Esophagus squamous epithelium (tissue), 4 donors: ENCODE measurements around the gene MOB1A.

Experiments
- CTCF ChIP-seq, 6 experiments: fragments of 450-650 bp in 4 of 6; fragments of 200-600 bp in 2 of 6; sonication (generic) in 2 of 6; IDR thresholded peaks; one replicate each; pipeline ENCODE4 v1.5.1; 2016 to 2019; ENCODE audit warnings: antibody characterized with exemption in 6 of 6, mild to moderate bottlenecking in 4 of 6, moderate library complexity in 4 of 6
- POLR2A ChIP-seq, 4 donors: fragments of 450-650 bp; IDR thresholded peaks; one replicate each; pipeline ENCODE4 v1.6.1; 2017; ENCODE audit warnings: antibody characterized with exemption in 4 of 4, mild to moderate bottlenecking in 4 of 4, moderate library complexity in 3 of 4

- TF ChIP-seq CTCF (IDR thresholded peaks at IDR 0.05) (no peak), POLR2A (IDR thresholded peaks at IDR 0.05) (no peak)
Measured at GRCh38 chr2:74188018-74188601, 9.4 kb upstream of the MOB1A start.
